Activated gamma-delta T cell treated with anti-CD3 and anti-CD28 coated beads, Interleukin-2, amount 50 U/mL, for 16 hours (primary cell): ENCODE results near the gene XPC.
A peak's percentile ranks its signal among the peaks of the same experiment; 100 is the strongest.
"Not testable (repeated sequence)": the region's sequence is repeated elsewhere in the genome, so short reads cannot be mapped to it uniquely, and the experiment has no call there.

ENCODE experiments used
- DNase-seq: peaks from one replicate; pipeline ENCODE4 v3.0.0-alpha.2; 2020; ENCODE audit warnings: low read depth

The XPC gene

GRCh38 chr3:14133188-14133800, 45.1 kb downstream of the XPC start:
- no peak for DNase-seq

- DNase-seq: no peak
Measured at GRCh38 chr3:14132689-14133088, 45.7 kb downstream of the XPC start.

- no peak for DNase-seq
Measured at GRCh38 chr3:14132120-14132519, 46.3 kb downstream of the XPC start.

DNA sequence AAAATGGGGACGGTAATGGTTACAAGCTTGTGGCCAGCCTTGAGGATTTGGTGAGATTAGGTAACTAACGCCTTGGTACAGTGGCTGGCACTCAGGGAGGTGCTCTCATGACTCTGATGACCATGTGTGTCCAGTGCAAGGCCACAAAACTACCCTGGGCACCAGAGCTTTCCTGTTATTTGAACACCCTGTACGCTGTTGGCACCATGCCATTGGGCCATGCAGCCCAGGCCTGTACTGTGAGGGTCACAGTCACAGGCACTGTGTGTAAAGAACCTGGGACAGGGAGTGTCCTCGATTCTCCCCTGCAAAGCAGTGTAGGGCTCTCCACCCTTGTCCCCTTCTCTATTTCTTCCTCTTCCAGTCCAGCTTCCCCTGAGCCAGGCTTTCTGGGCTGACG, 47.3 kb downstream of the XPC start:
- DNase-seq: no peak

- no peak for DNase-seq
Measured at GRCh38 chr3:14130707-14131106, 47.7 kb downstream of the XPC start.

- DNase-seq: no peak
Measured at GRCh38 chr3:14130230-14130629, 48.2 kb downstream of the XPC start.

GRCh38 chr3:14129296-14129695, 49.1 kb downstream of the XPC start:
- no peak for DNase-seq

- DNase-seq: no peak
Measured at GRCh38 chr3:14128724-14129123, 49.7 kb downstream of the XPC start.

DNA sequence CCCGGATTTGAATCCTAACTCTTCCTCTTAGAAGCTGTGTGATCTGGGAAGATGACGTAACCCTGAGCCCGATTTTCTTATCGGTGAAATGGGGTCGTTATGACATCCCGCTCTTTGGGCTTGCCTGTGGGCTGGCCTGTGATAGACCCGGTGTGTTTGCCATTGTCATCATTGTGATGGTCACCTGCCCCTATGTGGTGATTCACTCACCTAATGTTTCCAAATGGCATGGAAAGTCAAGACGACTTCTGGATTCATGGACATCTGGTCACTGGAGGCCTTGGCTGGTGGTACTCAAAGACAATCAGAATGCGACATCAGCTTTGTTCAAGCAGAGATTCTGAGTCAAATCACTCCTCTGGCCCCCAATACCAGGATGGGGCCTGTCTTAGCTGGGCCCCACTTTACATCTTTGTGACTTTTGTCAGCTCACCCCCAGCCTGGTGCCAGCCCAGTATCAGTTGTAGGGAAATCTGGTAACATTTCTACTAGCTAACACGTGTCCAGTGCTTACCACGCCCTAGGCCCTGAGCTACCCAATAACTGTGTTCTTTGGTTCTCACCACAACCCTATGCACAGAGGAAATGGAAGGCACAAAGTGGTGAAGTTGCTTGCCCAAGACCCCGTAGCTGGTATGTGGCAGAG, 50.8 kb downstream of the XPC start:
- no peak for DNase-seq

DNA sequence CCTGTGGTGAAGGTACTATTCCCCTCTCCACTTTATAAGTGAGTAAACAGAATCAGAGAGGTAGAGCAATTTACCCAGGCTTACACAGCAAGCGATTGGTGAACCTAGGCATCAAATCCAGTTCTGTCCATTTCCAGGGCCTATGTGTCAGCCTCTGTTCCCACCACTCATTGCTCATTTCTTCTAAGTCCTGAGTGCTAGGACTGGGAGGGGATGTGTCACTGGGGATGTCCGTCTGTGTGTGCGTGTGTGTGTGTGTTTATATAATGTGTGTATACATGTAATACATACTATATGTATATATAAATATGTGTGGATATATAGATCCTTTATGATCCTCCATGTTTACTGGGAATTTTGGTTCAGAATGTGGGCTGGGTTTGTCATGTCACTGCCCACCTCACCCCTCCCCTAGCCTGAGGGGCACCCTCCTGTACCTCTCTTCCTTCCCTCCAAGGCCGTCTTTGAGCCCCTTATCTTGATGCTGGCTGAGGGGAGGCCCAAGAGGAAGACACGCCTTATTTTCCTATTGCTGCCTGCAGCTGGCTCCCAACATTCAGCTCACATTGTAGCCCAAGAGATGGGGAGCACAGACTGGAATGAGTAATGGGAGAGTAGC, 51.4 kb downstream of the XPC start:
- DNase-seq: no peak

- DNase-seq: no peak
Measured at GRCh38 chr3:14126017-14126886, 52.1 kb downstream of the XPC start.

DNA sequence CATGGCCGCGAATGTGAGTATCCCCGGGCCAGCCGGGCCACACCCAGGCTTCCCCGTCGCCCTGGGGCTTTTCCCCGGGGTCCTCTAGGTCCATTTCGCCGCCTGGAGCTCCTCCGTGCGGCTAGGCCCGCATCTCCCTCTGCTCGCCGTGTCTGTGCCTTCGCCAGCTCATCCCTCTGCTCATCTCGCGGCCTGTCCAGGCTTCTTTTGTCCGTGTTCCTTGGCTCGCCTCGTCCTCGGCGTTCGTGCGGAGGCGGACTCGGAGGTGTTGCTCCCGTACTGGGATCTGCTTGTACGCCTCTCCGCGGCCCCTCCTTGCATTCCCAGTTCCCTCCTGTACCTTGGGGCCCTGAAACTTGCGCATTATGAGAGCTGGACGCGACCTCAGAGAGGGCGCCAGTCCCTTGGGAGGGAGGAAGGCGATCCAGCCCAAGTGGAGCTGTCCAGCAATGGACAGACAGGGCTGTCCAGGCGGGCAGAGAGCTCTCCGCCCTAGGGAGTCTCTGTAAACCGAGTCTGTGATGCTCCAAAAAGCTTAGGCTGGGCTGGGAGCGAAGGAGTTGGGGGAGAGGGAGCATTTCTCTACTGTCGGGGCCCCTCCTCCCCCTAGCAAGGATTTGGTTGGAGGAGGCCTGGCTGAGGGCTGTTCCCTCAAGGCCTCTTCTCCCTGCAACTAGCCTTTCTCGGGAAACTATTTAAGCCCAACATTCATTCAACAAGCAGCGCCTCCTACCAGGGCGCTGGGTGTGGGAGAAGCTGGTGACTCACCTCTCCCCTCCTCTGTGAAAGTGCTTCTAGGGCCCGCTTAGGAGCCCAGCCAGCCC, 53.0 kb downstream of the XPC start:
- peak; percentile 38 for DNase-seq

DNA sequence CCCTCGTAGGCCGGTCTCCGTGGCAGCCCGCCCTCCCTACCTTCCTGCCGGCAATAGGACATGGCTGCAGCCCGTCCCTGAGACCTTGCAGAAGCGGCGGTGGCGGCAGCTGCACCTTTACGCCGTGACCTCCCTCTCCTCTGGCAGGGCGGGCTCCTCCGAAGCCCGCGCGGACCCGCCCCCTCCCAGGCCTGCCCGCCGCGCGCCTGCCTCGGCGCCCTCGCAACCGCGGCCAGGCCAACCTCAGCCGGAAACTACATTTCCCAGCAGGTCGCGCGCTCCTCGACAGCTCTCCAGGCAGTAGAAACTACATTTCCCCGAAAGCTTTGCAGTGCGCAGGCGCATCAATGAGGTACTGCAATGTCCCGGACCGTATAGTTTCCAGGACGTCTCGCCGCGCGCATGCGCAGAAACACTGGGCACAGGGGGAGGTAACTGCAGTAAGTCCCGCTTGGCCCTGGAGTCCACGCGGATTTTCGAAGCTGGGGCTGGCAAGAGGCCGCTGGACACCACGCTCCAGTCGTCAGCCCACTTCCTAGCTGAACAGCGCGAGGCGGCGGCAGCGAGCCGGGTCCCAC, 53.7 kb downstream of the XPC start, which contains the start of the genes CHCHD4 and TMEM43:
Gene CHCHD4 (minus strand): TSS at position 256 of the 578 bp plus-strand sequence. CDS start 194 bp downstream, at position 62.
Gene TMEM43 (plus strand): TSS at position 438 of the 578 bp plus-strand sequence. CDS start 142 bp downstream, outside the sequence.
- peak; percentile 96 for DNase-seq

DNA sequence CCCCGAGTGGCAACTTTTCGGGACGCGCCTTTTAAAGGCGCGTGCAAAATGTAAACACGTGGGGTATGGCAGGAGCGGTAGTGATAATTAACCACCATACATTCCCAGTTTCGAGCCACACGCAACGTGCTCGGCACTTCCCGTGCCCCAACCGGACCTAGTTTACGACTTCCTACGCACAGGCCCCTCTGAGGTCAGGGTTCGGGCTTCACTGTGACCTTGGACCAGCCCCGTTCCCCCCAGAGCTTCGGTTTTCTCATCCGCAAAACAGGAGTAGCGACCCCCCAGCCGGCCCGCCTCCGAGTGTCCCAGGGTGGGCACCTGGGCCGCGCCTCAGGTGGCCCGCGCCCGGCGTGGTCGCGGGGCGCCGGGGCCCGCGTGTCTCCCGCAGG, 54.2 kb downstream of the XPC start:
- peak; percentile 42 for DNase-seq

GRCh38 chr3:14123308-14124222, 54.8 kb downstream of the XPC start:
- no peak for DNase-seq

DNA sequence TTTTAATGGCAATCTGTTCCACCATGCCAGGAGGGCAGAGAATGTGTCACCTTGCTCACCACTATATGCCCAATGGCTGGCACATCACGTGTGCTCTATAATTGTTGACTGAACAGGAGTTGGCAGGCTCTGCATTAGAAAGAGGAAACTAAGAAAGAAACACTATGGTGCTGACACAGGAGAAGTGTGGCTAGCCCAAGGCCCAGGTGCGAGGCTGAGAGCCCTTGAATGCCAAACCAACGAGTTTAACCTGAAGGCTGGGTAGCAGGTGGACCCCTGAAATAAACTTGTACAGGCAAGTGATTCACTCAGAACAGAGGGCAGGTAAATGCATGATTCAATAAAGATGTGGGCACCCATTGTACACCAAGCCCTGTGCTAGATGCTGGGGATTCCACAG, 56.1 kb downstream of the XPC start:
- no peak for DNase-seq

- DNase-seq: no peak
Measured at GRCh38 chr3:14121859-14122258, 56.5 kb downstream of the XPC start.

DNA sequence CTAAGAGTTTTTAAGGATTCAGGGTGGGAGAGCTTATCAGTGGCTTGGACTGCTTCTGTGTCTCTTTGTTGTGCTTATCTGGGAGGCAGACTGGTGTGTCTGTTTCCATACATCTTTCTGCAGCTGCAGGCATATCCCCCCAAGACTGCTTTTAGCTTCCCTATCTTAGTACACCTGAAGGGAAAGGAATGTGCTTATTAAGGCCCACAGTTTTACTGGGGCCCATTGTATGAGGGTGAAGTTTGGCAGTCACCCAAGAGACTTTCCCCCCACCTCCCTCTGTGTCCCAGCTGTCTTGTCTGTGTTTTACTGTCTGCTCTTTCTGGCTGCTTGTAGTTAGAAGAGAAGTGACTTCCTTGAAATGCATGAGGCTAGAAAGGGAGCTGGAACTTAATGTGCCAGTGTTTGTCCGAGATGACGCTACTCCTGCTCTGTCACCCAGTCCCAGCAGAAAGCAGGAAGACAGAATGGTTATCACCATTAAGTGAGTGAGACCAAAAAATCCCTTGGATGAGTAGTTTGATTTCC, 57.4 kb downstream of the XPC start:
- DNase-seq: not testable (repeated sequence)

- no peak for DNase-seq
Measured at GRCh38 chr3:14120111-14120920, 58.1 kb downstream of the XPC start.
